WTC11 (cell line): ENCODE measurements around the gene RASGRF1. TPM values are rescaled to one million over a fixed set of nuclear protein-coding genes. Genes with fewer than 3 reads are reported as not detected.
A peak's percentile ranks its signal among the peaks of the same experiment; 100 is the strongest.

Source experiments
- ATAC-seq: fragments of 200-7000 bp; cut with Tn5 transposase; 2 replicates; pipeline ENCODE4 v1.10.0; 2021; ENCODE audit warnings: mild to moderate bottlenecking, moderate library complexity
- CTCF ChIA-PET: fragments of 300-600 bp; sonication (Branson Sonifier 250); formaldehyde crosslinking; loops from one replicate; lab custom pipeline; 2021; ENCODE audit warnings: antibody characterized with exemption; lab: Charles Lee
- POLR2A ChIA-PET: fragments of 350-600 bp; sonication (Branson Sonifier 250); formaldehyde crosslinking; loops from one replicate; lab custom pipeline; 2021; ENCODE audit warnings: antibody characterized with exemption; lab: Charles Lee
- DNase-seq: peaks from one replicate; pipeline ENCODE4 v3.0.0; 2021; ENCODE audit warnings: low spot score
- H3K27ac Mint-ChIP-seq: 2 replicates; pipeline ENCODE4 v1.8.0; 2021; ENCODE audit warnings: mixed read lengths
- H3K27me3 Mint-ChIP-seq: 2 replicates; pipeline ENCODE4 v1.8.0; 2021; ENCODE audit warnings: low read depth, mild to moderate bottlenecking, moderate library complexity, mixed read lengths
- H3K36me3 Mint-ChIP-seq: 2 replicates; pipeline ENCODE4 v1.8.0; 2021; ENCODE audit warnings: mixed read lengths
- H3K4me1 Mint-ChIP-seq: 2 replicates; pipeline ENCODE4 v1.8.0; 2022; ENCODE audit warnings: mixed read lengths
- H3K4me3 Mint-ChIP-seq: 2 replicates; pipeline ENCODE4 v1.8.0; 2021; ENCODE audit warnings: mild to moderate bottlenecking, moderate library complexity, mixed read lengths
- H3K9me3 Mint-ChIP-seq: 2 replicates; pipeline ENCODE4 v1.8.0; 2021; ENCODE audit warnings: mixed read lengths
- CREB1 ChIP-seq: sonication (generic); formaldehyde crosslinking; IDR thresholded peaks from 2 replicates; pipeline ENCODE4 v1.8.0; 2023; ENCODE audit warnings: mild to moderate bottlenecking, missing genetic modification reagents
- GRHL2 ChIP-seq: fragments of 250-450 bp; sonication (Bioruptor Pico); IDR thresholded peaks from 2 replicates; pipeline ENCODE4 v1.8.0; 2022; ENCODE audit warnings: mild to moderate bottlenecking, moderate library complexity; ENCODE audit not compliant: insufficient replicate concordance, severe bottlenecking
- HMGA2 ChIP-seq: fragments of 250-450 bp; sonication (Bioruptor Pico); IDR thresholded peaks from 2 replicates; pipeline ENCODE4 v1.4.0; 2021; ENCODE audit warnings: mild to moderate bottlenecking, moderate library complexity
- JUN ChIP-seq: sonication (generic); formaldehyde crosslinking; IDR thresholded peaks from 2 replicates; pipeline ENCODE4 v1.8.0; 2023; ENCODE audit warnings: mild to moderate bottlenecking, missing genetic modification reagents
- NFYB ChIP-seq: sonication (generic); formaldehyde crosslinking; conservative IDR thresholded peaks from 2 replicates; pipeline ENCODE4 v1.8.0; 2022; ENCODE audit warnings: low read depth, missing genetic modification reagents
- RELA ChIP-seq: sonication (generic); formaldehyde crosslinking; IDR thresholded peaks from 2 replicates; pipeline ENCODE4 v1.8.1; 2022; ENCODE audit warnings: missing genetic modification reagents, mild to moderate bottlenecking, borderline replicate concordance
- RORB ChIP-seq: fragments of 250-450 bp; sonication (Bioruptor Pico); IDR thresholded peaks from 2 replicates; pipeline ENCODE4 v1.9.0; 2021; ENCODE audit warnings: mild to moderate bottlenecking
- TCF7 ChIP-seq: sonication (generic); formaldehyde crosslinking; IDR thresholded peaks from 2 replicates; pipeline ENCODE4 v1.8.0; 2022; ENCODE audit warnings: mild to moderate bottlenecking, low read depth, missing genetic modification reagents, moderate library complexity
- TP53 ChIP-seq: sonication (generic); formaldehyde crosslinking; IDR thresholded peaks from 2 replicates; pipeline ENCODE4 v1.8.1; 2023; ENCODE audit warnings: mild to moderate bottlenecking, missing genetic modification reagents
- ZNF232 ChIP-seq: sonication (generic); formaldehyde crosslinking; IDR thresholded peaks from 2 replicates; pipeline ENCODE4 v1.8.0; 2022; ENCODE audit warnings: mild to moderate bottlenecking, missing genetic modification reagents
- total RNA-seq: library from RNA; stranded (reverse); gene quantifications from 3 replicates; pipeline ENCODE4 v1.2.3, GENCODE V29; 2021
- TF ChIP-seq, protein P1 (sequence below): sonication (generic); formaldehyde crosslinking; conservative IDR thresholded peaks from 2 replicates; pipeline ENCODE4 v1.8.1; 2023; ENCODE audit warnings: mild to moderate bottlenecking, low read depth, missing genetic modification reagents, moderate library complexity
- TF ChIP-seq, protein P2 (sequence below): fragments of 200-600 bp; IDR thresholded peaks from 2 replicates; pipeline ENCODE4 v1.8.0; 2022; ENCODE audit warnings: antibody characterized with exemption
- TF ChIP-seq, protein P3 (sequence below): sonication (generic); formaldehyde crosslinking; IDR thresholded peaks from 2 replicates; pipeline ENCODE4 v1.8.1; 2022; ENCODE audit warnings: low read depth, mild to moderate bottlenecking, moderate library complexity, missing genetic modification reagents, borderline replicate concordance
- TF ChIP-seq, protein P4 (sequence below): sonication (generic); formaldehyde crosslinking; IDR thresholded peaks from 2 replicates; pipeline ENCODE4 v1.8.1; 2023; ENCODE audit warnings: mild to moderate bottlenecking, missing genetic modification reagents
- TF ChIP-seq, protein P5 (sequence below): fragments of 250-450 bp; sonication (Bioruptor Pico); IDR thresholded peaks from 2 replicates; pipeline ENCODE4 v1.9.0; 2021; ENCODE audit warnings: mild to moderate bottlenecking
- TF ChIP-seq, protein P6 (sequence below): sonication (generic); formaldehyde crosslinking; IDR thresholded peaks from 2 replicates; pipeline ENCODE4 v1.8.0; 2023; ENCODE audit warnings: missing genetic modification reagents, mild to moderate bottlenecking, borderline replicate concordance

Gene RASGRF1
- total RNA-seq, 1 experiment from 2014 or later: 0.85 TPM

DNA sequence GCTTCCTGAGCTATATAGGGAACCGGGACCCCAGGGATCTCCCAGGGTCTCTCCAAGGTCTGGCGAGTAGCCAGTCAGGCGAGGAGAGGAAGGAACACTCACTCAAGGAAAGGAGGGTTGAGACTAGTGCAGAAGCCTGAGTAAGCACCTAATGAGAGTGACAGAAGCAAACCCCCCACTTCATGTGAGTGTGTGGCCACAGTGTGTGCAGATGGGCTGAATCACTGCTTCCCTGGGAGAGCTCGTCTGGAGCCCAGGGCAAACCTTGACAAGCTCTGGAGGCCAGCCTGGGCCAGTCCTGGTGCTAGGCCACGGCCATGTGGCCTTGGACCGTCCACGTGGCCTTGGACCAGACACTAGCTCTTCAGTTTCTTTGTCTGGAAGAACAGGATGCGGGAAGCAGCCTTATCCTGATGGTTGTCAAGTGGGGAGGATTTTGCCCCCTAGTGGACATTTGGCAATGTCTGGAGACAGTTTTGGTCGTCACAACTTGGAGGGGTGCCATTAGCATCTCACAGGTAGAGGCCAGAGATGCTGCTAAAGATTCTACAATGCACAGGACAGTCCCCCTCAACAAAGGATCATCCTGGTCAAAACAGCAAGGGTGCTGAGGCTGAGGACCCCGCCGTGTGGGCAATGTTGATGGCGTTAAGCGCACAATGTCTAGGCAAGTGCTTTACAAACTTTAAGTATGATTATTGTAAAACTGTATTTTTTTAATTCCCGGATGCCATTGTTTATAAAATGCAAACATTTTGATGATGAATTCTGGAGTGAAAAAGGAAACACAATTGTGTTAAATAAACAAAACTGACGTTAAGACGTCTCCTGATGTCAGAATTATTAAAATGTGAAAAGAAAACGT is 110.9 kb downstream of the RASGRF1 start (continued):
- TF ChIP-seq, protein P1, sequence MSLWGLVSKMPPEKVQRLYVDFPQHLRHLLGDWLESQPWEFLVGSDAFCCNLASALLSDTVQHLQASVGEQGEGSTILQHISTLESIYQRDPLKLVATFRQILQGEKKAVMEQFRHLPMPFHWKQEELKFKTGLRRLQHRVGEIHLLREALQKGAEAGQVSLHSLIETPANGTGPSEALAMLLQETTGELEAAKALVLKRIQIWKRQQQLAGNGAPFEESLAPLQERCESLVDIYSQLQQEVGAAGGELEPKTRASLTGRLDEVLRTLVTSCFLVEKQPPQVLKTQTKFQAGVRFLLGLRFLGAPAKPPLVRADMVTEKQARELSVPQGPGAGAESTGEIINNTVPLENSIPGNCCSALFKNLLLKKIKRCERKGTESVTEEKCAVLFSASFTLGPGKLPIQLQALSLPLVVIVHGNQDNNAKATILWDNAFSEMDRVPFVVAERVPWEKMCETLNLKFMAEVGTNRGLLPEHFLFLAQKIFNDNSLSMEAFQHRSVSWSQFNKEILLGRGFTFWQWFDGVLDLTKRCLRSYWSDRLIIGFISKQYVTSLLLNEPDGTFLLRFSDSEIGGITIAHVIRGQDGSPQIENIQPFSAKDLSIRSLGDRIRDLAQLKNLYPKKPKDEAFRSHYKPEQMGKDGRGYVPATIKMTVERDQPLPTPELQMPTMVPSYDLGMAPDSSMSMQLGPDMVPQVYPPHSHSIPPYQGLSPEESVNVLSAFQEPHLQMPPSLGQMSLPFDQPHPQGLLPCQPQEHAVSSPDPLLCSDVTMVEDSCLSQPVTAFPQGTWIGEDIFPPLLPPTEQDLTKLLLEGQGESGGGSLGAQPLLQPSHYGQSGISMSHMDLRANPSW (CRISPR knock-in tag): no peak
- TF ChIP-seq TP53 (CRISPR knock-in tag): no peak
- TF ChIP-seq, protein P2, sequence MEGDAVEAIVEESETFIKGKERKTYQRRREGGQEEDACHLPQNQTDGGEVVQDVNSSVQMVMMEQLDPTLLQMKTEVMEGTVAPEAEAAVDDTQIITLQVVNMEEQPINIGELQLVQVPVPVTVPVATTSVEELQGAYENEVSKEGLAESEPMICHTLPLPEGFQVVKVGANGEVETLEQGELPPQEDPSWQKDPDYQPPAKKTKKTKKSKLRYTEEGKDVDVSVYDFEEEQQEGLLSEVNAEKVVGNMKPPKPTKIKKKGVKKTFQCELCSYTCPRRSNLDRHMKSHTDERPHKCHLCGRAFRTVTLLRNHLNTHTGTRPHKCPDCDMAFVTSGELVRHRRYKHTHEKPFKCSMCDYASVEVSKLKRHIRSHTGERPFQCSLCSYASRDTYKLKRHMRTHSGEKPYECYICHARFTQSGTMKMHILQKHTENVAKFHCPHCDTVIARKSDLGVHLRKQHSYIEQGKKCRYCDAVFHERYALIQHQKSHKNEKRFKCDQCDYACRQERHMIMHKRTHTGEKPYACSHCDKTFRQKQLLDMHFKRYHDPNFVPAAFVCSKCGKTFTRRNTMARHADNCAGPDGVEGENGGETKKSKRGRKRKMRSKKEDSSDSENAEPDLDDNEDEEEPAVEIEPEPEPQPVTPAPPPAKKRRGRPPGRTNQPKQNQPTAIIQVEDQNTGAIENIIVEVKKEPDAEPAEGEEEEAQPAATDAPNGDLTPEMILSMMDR: peak; percentile 78
- no peak for TF ChIP-seq CREB1 (CRISPR knock-in tag)

DNA sequence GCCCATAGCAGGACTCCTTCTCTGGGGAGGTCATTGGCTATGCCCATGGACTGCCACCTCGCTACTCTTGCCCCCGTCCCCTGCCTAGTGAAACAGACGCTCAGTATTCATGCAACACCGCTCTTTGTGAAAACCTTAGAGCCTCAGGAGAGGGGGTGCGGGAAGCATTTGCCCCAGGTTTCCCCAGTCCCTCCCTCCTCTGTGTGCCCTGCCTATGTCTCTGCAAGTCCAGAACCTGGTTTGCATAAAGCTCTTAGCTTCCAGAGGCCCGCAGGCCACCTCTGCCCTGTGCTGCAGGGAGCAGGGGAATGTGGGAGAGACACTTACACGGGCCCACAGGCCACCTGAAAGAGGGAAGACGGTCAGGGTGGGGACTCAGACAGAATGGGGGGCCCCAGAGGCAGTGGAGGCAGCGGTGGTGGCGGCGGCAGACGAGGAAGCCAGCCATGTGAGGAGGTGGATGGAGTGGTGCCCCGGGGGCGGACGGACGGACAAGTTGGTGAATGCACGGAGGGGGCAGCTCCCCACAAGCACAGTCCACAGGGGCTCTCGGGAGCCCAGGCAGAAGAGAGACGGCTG is 111.9 kb downstream of the RASGRF1 start:
- POLR2A ChIA-PET: interaction anchor here (0.6 to 1.3 kb wide), 2 partner anchors 57 to 661 kb away, joined by 4 to 5 read pairs; no protein-coding TSS in a partner anchor
- DNase-seq: no peak
- CTCF ChIA-PET: interaction anchor here (0.9 to 5.5 kb wide), 21 partner anchors 8 to 231 kb away, joined by 3 to 87 read pairs (median 11); partner anchors contain the start of gene ADAMTS7
- no peaks in the 10 kb centered on the region for H3K36me3 Mint-ChIP-seq
- ATAC-seq: no peak
- no peaks in the 10 kb centered on the region for H3K9me3 Mint-ChIP-seq
- no peak overlapping the region; the same call in 1 of the 2 replicates for H3K27ac Mint-ChIP-seq
- no peak overlapping the region for H3K4me3 Mint-ChIP-seq
- H3K27me3 Mint-ChIP-seq: peaks cover 16% of the 10 kb centered on the region
- H3K4me1 Mint-ChIP-seq: peaks cover 11% of the 10 kb centered on the region
- no peak for TF ChIP-seq TCF7 (CRISPR knock-in tag)
- TF ChIP-seq, protein P2: no peak
- TF ChIP-seq JUN (CRISPR knock-in tag): no peak
- no peak for TF ChIP-seq GRHL2 (CRISPR knock-in tag)
- TF ChIP-seq HMGA2 (CRISPR knock-in tag): no peak
- TF ChIP-seq NFYB (CRISPR knock-in tag): no peak
- TF ChIP-seq, protein P3, sequence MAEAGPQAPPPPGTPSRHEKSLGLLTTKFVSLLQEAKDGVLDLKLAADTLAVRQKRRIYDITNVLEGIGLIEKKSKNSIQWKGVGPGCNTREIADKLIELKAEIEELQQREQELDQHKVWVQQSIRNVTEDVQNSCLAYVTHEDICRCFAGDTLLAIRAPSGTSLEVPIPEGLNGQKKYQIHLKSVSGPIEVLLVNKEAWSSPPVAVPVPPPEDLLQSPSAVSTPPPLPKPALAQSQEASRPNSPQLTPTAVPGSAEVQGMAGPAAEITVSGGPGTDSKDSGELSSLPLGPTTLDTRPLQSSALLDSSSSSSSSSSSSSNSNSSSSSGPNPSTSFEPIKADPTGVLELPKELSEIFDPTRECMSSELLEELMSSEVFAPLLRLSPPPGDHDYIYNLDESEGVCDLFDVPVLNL (CRISPR knock-in tag): no peak
- no peak for TF ChIP-seq CREB1 (CRISPR knock-in tag)
- TF ChIP-seq, protein P4, sequence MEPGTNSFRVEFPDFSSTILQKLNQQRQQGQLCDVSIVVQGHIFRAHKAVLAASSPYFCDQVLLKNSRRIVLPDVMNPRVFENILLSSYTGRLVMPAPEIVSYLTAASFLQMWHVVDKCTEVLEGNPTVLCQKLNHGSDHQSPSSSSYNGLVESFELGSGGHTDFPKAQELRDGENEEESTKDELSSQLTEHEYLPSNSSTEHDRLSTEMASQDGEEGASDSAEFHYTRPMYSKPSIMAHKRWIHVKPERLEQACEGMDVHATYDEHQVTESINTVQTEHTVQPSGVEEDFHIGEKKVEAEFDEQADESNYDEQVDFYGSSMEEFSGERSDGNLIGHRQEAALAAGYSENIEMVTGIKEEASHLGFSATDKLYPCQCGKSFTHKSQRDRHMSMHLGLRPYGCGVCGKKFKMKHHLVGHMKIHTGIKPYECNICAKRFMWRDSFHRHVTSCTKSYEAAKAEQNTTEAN (CRISPR knock-in tag): no peak
- TF ChIP-seq, protein P5, sequence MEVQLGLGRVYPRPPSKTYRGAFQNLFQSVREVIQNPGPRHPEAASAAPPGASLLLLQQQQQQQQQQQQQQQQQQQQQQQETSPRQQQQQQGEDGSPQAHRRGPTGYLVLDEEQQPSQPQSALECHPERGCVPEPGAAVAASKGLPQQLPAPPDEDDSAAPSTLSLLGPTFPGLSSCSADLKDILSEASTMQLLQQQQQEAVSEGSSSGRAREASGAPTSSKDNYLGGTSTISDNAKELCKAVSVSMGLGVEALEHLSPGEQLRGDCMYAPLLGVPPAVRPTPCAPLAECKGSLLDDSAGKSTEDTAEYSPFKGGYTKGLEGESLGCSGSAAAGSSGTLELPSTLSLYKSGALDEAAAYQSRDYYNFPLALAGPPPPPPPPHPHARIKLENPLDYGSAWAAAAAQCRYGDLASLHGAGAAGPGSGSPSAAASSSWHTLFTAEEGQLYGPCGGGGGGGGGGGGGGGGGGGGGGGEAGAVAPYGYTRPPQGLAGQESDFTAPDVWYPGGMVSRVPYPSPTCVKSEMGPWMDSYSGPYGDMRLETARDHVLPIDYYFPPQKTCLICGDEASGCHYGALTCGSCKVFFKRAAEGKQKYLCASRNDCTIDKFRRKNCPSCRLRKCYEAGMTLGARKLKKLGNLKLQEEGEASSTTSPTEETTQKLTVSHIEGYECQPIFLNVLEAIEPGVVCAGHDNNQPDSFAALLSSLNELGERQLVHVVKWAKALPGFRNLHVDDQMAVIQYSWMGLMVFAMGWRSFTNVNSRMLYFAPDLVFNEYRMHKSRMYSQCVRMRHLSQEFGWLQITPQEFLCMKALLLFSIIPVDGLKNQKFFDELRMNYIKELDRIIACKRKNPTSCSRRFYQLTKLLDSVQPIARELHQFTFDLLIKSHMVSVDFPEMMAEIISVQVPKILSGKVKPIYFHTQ (CRISPR knock-in tag): no peak
- TF ChIP-seq, protein P6, sequence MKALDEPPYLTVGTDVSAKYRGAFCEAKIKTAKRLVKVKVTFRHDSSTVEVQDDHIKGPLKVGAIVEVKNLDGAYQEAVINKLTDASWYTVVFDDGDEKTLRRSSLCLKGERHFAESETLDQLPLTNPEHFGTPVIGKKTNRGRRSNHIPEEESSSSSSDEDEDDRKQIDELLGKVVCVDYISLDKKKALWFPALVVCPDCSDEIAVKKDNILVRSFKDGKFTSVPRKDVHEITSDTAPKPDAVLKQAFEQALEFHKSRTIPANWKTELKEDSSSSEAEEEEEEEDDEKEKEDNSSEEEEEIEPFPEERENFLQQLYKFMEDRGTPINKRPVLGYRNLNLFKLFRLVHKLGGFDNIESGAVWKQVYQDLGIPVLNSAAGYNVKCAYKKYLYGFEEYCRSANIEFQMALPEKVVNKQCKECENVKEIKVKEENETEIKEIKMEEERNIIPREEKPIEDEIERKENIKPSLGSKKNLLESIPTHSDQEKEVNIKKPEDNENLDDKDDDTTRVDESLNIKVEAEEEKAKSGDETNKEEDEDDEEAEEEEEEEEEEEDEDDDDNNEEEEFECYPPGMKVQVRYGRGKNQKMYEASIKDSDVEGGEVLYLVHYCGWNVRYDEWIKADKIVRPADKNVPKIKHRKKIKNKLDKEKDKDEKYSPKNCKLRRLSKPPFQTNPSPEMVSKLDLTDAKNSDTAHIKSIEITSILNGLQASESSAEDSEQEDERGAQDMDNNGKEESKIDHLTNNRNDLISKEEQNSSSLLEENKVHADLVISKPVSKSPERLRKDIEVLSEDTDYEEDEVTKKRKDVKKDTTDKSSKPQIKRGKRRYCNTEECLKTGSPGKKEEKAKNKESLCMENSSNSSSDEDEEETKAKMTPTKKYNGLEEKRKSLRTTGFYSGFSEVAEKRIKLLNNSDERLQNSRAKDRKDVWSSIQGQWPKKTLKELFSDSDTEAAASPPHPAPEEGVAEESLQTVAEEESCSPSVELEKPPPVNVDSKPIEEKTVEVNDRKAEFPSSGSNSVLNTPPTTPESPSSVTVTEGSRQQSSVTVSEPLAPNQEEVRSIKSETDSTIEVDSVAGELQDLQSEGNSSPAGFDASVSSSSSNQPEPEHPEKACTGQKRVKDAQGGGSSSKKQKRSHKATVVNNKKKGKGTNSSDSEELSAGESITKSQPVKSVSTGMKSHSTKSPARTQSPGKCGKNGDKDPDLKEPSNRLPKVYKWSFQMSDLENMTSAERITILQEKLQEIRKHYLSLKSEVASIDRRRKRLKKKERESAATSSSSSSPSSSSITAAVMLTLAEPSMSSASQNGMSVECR (CRISPR knock-in tag): no peak
- TF ChIP-seq RORB: no peak
- no peak for TF ChIP-seq RELA (CRISPR knock-in tag)
- TF ChIP-seq ZNF232 (CRISPR knock-in tag): no peak
